ENCODE data around the gene PTGER1.

PTGER1 gene

GRCh38 chr19:14473073-14473977 is 1.8 kb downstream of the PTGER1 start:
- TF ChIP-seq CTCF (IDR thresholded peaks at IDR 0.05; ENCODE audit: low read depth, low read length) = no peak
- H3K4me3 ChIP-seq (ENCODE audit: low read depth, low read length) = no peak overlapping the region

DNA sequence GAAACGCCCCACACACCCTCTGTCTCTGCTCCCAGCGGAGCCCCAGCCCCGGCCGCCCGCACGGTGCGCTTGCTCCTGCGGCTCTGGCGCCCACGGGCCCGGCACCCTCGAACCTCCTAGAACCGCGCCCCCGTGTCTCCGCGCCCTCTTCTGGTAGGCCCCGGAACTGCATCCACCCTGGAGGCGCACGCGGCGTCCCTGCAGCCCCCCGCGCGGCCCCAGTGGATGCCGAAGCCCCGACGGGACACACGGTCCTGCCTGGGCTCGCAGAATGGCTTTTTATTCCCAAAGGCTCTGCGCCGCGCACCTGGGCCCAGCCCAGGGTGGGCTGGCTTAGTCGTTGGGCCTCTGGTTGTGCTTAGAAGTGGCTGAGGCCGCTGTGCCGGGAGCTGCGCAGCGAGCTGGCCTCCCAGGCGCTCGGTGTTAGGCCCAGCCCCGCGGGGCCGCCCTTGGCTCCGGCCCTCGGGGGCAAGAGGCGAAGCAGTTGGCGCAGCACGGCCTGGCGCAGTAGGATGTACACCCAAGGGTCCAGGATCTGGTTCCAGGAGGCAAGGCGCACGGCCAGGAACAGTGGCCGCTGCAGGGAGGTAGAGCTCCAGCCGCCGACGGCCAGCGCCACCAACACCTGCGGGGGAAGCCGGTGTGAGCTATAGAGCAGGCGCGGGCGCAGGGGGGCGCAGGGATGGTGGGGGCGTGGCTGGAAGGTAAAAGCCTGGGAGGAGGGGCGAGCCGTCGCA is 2.8 kb downstream of the PTGER1 start:
- H3K4me3 ChIP-seq (ENCODE audit: low read depth, low read length) = no peak overlapping the region
- peak; percentile 87 for TF ChIP-seq CTCF (IDR thresholded peaks at IDR 0.05; ENCODE audit: low read depth, low read length)

DNA sequence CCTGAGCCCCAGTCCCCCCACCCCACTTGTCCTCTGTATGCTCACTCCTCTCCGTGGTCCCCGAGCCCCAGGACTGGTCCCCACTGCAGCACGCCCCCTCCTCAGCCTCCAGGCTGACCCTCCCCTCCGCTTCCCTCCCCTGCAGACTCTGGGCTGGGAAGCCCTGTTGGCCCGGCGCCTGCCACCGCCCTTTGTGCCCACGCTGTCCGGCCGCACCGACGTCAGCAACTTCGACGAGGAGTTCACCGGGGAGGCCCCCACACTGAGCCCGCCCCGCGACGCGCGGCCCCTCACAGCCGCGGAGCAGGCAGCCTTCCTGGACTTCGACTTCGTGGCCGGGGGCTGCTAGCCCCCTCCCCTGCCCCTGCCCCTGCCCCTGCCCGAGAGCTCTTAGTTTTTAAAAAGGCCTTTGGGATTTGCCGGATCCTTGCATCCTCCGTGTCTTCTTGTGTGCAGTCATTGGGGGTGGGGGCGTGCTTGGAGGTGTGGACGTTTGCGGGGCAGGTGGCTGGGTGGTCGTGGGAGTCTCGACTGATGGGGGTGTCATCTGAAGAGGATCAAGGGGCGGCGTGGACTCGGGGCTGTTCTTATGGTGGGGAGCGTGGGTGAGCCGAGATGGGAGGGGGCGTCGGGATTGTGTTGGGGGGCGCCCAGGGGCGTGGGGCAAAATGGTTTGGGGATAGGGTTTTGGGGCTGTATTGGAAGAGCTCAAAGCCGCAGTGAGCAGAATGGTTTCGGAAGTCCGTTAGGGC is 3.5 kb downstream of the PTGER1 start:
- H3K4me3 ChIP-seq (ENCODE audit: low read depth, low read length) = no peak overlapping the region
- TF ChIP-seq CTCF (IDR thresholded peaks at IDR 0.05; ENCODE audit: low read depth, low read length) = no peak

DNA sequence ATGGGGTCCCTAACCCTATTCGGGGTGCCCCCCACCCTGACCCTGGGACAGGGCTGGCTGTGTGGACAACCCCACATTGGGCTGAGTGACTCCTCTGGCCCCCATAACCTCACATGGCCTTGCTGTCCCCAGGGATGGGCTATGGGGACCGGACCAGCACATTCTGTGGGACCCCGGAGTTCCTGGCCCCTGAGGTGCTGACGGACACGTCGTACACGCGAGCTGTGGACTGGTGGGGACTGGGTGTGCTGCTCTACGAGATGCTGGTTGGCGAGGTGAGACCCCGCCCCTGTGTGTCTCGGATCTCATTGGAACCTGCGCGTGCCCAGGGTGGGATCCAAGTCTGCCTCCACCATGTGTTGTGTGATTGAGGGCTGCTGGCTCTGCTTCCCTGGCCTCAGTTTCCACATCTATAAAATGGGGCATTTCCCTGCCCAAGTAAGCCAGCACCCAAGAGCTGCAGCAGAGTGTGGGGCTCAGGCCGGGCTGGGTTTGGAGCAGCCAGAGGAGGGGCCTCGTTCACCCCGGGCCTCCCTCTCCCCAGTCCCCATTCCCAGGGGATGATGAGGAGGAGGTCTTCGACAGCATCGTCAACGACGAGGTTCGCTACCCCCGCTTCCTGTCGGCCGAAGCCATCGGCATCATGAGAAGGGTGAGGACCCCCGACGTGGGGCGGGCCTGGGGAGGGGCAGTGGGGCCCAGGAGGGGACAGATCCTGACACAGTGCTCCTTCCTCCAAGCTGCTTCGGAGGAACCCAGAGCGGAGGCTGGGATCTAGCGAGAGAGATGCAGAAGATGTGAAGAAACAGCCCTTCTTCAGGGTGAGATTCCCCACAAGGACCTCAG is 4.9 kb downstream of the PTGER1 start:
- H3K4me3 ChIP-seq (ENCODE audit: low read depth, low read length) = no peak overlapping the region
- no peak for TF ChIP-seq CTCF (IDR thresholded peaks at IDR 0.05; ENCODE audit: low read depth, low read length)

DNA sequence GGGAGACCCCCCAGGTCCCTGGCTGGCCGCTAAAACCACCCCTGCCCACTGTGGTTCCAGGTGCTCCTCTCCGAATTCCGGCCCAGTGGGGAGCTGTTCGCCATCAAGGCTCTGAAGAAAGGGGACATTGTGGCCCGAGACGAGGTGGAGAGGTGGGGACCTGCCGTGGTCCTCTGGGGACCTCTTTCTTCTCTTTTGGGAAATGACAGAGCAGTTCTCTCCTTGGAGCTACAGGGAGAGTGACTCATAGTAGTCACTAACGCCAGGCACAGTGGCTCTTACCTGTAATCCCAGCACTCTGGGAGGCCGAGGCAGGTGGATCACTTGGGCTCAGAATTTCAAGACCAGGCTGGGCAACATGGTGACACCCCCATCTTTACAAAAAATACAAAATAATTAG is 7.3 kb downstream of the PTGER1 start:
- no peak overlapping the region for H3K4me3 ChIP-seq (ENCODE audit: low read depth, low read length)
- no peak for TF ChIP-seq CTCF (IDR thresholded peaks at IDR 0.05; ENCODE audit: low read depth, low read length)

DNA sequence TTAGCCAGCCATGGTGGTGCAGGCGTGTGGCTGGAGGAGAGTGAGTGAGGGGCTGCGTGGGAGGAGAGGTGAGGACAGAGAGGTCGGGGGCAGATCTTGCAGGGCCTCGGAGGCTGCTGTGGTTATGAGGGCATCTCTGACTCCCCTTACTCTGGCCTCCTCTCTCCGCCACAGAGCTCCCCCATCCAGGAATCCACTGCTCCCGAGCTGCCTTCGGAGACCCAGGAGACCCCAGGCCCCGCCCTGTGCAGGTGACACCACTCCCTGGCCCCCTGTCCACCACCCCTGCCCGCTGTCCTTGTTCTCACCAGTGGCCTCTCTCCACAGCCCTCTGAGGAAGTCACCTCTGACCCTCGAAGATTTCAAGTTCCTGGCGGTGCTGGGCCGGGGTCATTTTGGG is 7.8 kb downstream of the PTGER1 start:
- no peak overlapping the region for H3K4me3 ChIP-seq (ENCODE audit: low read depth, low read length)
- TF ChIP-seq CTCF (IDR thresholded peaks at IDR 0.05; ENCODE audit: low read depth, low read length) = no peak

Measured in WI38 (cell line).